Mucosa of rectum (tissue), 2 donors: ENCODE data around the gene SERPINB13.
"Not testable (repeated sequence)": the region's sequence is repeated elsewhere in the genome, so short reads cannot be mapped to it uniquely, and the experiment has no call there.

ENCODE experiments used
- H3K27ac ChIP-seq, 2 donors: one replicate each; pipeline ENCODE4 v1.7.0; 2013; ENCODE audit warnings: inconsistent platforms in 2 of 2, low read depth in 2 of 2, low read length in 2 of 2
- H3K27me3 ChIP-seq, 2 donors: one replicate each; pipeline ENCODE4 v1.7.0; 2013; ENCODE audit warnings: low read length in 2 of 2; ENCODE audit not compliant: control insufficient read depth in 2 of 2, insufficient read depth in 2 of 2
- H3K36me3 ChIP-seq, 2 donors: one replicate each; pipeline ENCODE4 v1.7.0; 2013; ENCODE audit warnings: low read length in 2 of 2; ENCODE audit not compliant: control insufficient read depth in 2 of 2, insufficient read depth in 2 of 2
- H3K4me1 ChIP-seq, 2 donors: one replicate each; pipeline ENCODE4 v1.7.0; 2013; ENCODE audit warnings: low read length in 2 of 2, mild to moderate bottlenecking in 1 of 2; ENCODE audit not compliant: control insufficient read depth in 2 of 2, insufficient read depth in 2 of 2
- H3K4me3 ChIP-seq, 2 donors: one replicate each; pipeline ENCODE4 v1.7.0; 2013; ENCODE audit warnings: low read length in 2 of 2
- H3K9ac ChIP-seq, 2 donors: one replicate each; pipeline ENCODE4 v1.7.0; 2013; ENCODE audit warnings: low read length in 2 of 2, low read depth in 1 of 2, mild to moderate bottlenecking in 1 of 2
- H3K9me3 ChIP-seq, 2 donors: one replicate each; pipeline ENCODE4 v1.7.0; 2013; ENCODE audit warnings: low read length in 2 of 2; ENCODE audit not compliant: control insufficient read depth in 2 of 2
- donor health status: healthy.
- donor health status: Normal muscosa, but diverticular disease.

The SERPINB13 gene

GRCh38 chr18:63644142-63644541, 57.0 kb downstream of the SERPINB13 start, which contains the start of gene SERPINB4:
Gene SERPINB4, minus strand, starts transcription at chr18:63644256. Its CDS starts 679 bp downstream, at chr18:63643577.
- not testable (repeated sequence) for H3K27ac ChIP-seq, H3K4me3 ChIP-seq, H3K36me3 ChIP-seq, H3K27me3 ChIP-seq, H3K9ac ChIP-seq, H3K9me3 ChIP-seq, H3K4me1 ChIP-seq

- H3K4me3 ChIP-seq, H3K27me3 ChIP-seq, H3K36me3 ChIP-seq, H3K4me1 ChIP-seq, H3K27ac ChIP-seq, H3K9ac ChIP-seq, H3K9me3 ChIP-seq: not testable (repeated sequence)
Observed at GRCh38 chr18:63644694-63645093, 57.6 kb downstream of the SERPINB13 start.

GRCh38 chr18:63646936-63647335, 59.8 kb downstream of the SERPINB13 start:
- H3K36me3 ChIP-seq = no peaks in the 10 kb centered on the region

GRCh38 chr18:63648241-63648640, 61.1 kb downstream of the SERPINB13 start:
- no peaks in the 10 kb centered on the region for H3K27me3 ChIP-seq
- no peak overlapping the region for H3K4me3 ChIP-seq
- H3K9ac ChIP-seq = no peak overlapping the region
- no peaks in the 10 kb centered on the region for H3K9me3 ChIP-seq
- H3K36me3 ChIP-seq = no peaks in the 10 kb centered on the region
- H3K27ac ChIP-seq = no peak overlapping the region
- H3K4me1 ChIP-seq = no peaks in the 10 kb centered on the region

More at GRCh38 chr18:63646936-63647335, 59.8 kb downstream of the SERPINB13 start:
- H3K27me3 ChIP-seq = no peaks in the 10 kb centered on the region
- no peak overlapping the region for H3K9ac ChIP-seq
- H3K9me3 ChIP-seq = no peaks in the 10 kb centered on the region
- no peaks in the 10 kb centered on the region for H3K4me1 ChIP-seq
- no peak overlapping the region for H3K27ac ChIP-seq
- no peak overlapping the region for H3K4me3 ChIP-seq
